ENCODE data around the gene GMIP. TPM values are rescaled to one million over a fixed set of nuclear protein-coding genes. Genes with fewer than 3 reads are reported as not detected.

Gene GMIP
- total and polyA plus RNA-seq, 2 experiments from 2014 or later, result 5.1 to 22.1 TPM

- no peak overlapping the region for H3K27ac ChIP-seq (ENCODE audit: low read depth)
- Mint-ChIP-seq H3K27me3 (ENCODE audit: insufficient read depth, low read depth, poor library complexity) (peaks cover 22% of the 10 kb centered on the region), H3K4me3 (no peak overlapping the region), H3K27ac (no peak overlapping the region), H3K36me3 (ENCODE audit: low read depth) (peaks cover 33% of the 10 kb centered on the region), H3K9me3 (no peaks in the 10 kb centered on the region; the same call in 2 of the 3 replicates), H3K4me1 (peaks cover 20% of the 10 kb centered on the region)
- H3K27me3 ChIP-seq (ENCODE audit: insufficient read depth), result no peaks in the 10 kb centered on the region
- 0 out of 2 replicates have a peak, but pooled peaks cover 4% of the 10 kb centered on the region for H4K20me1 ChIP-seq (replicated peaks; ENCODE audit: insufficient read depth)
- no peak overlapping the region for H3K4me2 ChIP-seq
- H3F3A ChIP-seq (replicated peaks; ENCODE audit: low read depth), result 0 out of 2 replicates have a peak, but pooled peaks cover 4% of the 10 kb centered on the region
- 0 out of 2 replicates have a peak, but pooled peaks cover 4% of the 10 kb centered on the region for H3K36me3 ChIP-seq (ENCODE audit: insufficient read depth)
- H3K4me1 ChIP-seq (ENCODE audit: insufficient read depth), result peaks cover 3% of the 10 kb centered on the region
- TF ChIP-seq EZH2phosphoT487 (IDR thresholded peaks at IDR 0.05; ENCODE audit: unreplicated experiment) (no peak), ZNF331 (CRISPR knock-in tag; IDR thresholded peaks at IDR 0.05; ENCODE audit: low read depth) (no peak), ZNF462 (CRISPR knock-in tag; IDR thresholded peaks at IDR 0.05) (no peak), JUNB (IDR thresholded peaks at IDR 0.05; ENCODE audit: unreplicated experiment) (no peak), POLR2AphosphoS5 (IDR thresholded peaks at IDR 0.05; ENCODE audit: low read depth) (no peak), CREB1 (CRISPR knock-in tag; IDR thresholded peaks at IDR 0.05; ENCODE audit: low read depth) (no peak)
- ATAC-seq (no peak), DNase-seq (ENCODE audit: low spot score) (no peak)
- H3K4me3 ChIP-seq, result no peak overlapping the region
- H2AFZ ChIP-seq, result no peak overlapping the region
- H3K9me2 ChIP-seq (ENCODE audit: insufficient read depth), result no peaks in the 10 kb centered on the region
- H3K79me2 ChIP-seq (replicated peaks; ENCODE audit: insufficient read depth), result peaks cover 21% of the 10 kb centered on the region
Observed at GRCh38 chr19:19624032-19624570, 19.4 kb downstream of the GMIP start.

GRCh38 chr19:19623383-19623782, 20.1 kb downstream of the GMIP start:
- DNase-seq (ENCODE audit: low spot score), result no peak
- no peak overlapping the region for H3K27ac Mint-ChIP-seq
- H2AFZ ChIP-seq, result no peak overlapping the region
- TF ChIP-seq POLR2AphosphoS5 (IDR thresholded peaks at IDR 0.05; ENCODE audit: low read depth), result no peak
- no peak for TF ChIP-seq CREB1 (CRISPR knock-in tag; IDR thresholded peaks at IDR 0.05; ENCODE audit: low read depth)
- no peak for TF ChIP-seq ZNF114 (CRISPR knock-in tag; IDR thresholded peaks at IDR 0.05)

More at GRCh38 chr19:19623383-19623782, 20.1 kb downstream of the GMIP start:
- H3K79me2 ChIP-seq (replicated peaks; ENCODE audit: insufficient read depth), result peaks cover 21% of the 10 kb centered on the region
- no peak overlapping the region for H3K27ac ChIP-seq (ENCODE audit: low read depth)
- no peak overlapping the region for H3K4me3 ChIP-seq
- H3K36me3 Mint-ChIP-seq (ENCODE audit: low read depth), result peaks cover 33% of the 10 kb centered on the region
- no peaks in the 10 kb centered on the region; the same call in 2 of the 3 replicates for H3K9me3 Mint-ChIP-seq
- peaks cover 21% of the 10 kb centered on the region for H3K4me1 Mint-ChIP-seq
- no peaks in the 10 kb centered on the region for H3F3A ChIP-seq (replicated peaks; ENCODE audit: low read depth)
- no peak overlapping the region for H3K4me3 Mint-ChIP-seq
- no peaks in the 10 kb centered on the region for H3K27me3 ChIP-seq (ENCODE audit: insufficient read depth)
- H3K4me1 ChIP-seq (ENCODE audit: insufficient read depth), result peaks cover 3% of the 10 kb centered on the region
- H3K36me3 ChIP-seq (ENCODE audit: insufficient read depth), result 0 out of 2 replicates have a peak, but pooled peaks cover 4% of the 10 kb centered on the region
- 0 out of 2 replicates have a peak, but pooled peaks cover 4% of the 10 kb centered on the region for H4K20me1 ChIP-seq (replicated peaks; ENCODE audit: insufficient read depth)
- ATAC-seq, result no peak
- H3K4me2 ChIP-seq, result no peak overlapping the region
- peaks cover 24% of the 10 kb centered on the region for H3K27me3 Mint-ChIP-seq (ENCODE audit: insufficient read depth, low read depth, poor library complexity)
- H3K9me2 ChIP-seq (ENCODE audit: insufficient read depth), result no peaks in the 10 kb centered on the region

Measured in GM23338 (cell line).